SH-SY5Y (cell line): ENCODE results near the gene PHACTR1.

Experiments used
- GATA2 ChIP-seq: IDR thresholded peaks from 2 replicates; pipeline ENCODE4 v1.6.1; 2011; ENCODE audit warnings: mild to moderate bottlenecking, low read depth, low read length
- GATA3 ChIP-seq: IDR thresholded peaks from 2 replicates; pipeline ENCODE4 v1.6.1; 2011; ENCODE audit warnings: low read depth, mild to moderate bottlenecking, low read length, moderate library complexity

Gene PHACTR1

DNA sequence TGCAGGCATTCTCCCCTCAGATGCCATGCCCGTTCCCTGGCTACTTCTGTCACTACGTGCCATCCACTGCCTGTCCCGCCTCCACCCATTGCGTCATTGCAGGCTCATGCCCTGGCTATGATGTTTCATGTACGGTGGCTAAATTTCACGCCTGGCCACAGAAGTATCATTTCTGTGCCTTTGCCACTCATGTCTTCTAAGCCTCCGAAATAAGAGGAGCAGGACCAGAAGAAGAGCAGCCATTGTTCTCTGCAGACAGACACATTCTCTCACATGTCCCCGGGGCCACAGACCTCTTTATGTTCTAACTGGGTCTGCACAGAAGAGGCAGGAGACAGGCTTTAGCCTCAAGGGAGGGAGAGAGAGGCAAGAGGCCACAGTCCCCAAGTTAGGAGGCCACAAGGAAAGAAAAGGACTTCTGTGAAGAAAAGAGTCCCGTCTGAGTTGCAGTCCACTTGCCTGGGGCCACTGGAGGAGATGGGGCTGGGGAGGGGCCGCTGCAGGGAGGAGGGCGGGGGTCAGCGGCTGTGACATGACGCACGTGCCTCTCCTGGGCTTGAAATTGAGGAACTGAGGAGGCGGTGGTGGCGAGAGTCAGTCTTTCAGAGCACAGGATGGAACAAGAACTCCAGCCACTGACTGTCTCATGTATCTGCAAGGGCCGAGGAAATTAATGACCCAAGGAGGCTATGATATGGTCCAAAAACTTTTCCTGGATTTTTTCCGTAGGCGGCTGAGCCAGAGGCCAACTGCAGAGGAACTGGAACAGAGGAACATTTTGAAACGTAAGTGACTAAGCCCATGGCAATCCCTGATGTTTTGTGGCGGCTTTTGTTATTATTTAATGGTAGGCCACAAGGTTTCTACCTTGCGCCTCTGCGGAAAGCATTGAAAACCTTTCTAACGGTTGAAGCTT, 555.8 kb downstream of the PHACTR1 start:
- TF ChIP-seq GATA3 (no peak), GATA2 (no peak)

DNA sequence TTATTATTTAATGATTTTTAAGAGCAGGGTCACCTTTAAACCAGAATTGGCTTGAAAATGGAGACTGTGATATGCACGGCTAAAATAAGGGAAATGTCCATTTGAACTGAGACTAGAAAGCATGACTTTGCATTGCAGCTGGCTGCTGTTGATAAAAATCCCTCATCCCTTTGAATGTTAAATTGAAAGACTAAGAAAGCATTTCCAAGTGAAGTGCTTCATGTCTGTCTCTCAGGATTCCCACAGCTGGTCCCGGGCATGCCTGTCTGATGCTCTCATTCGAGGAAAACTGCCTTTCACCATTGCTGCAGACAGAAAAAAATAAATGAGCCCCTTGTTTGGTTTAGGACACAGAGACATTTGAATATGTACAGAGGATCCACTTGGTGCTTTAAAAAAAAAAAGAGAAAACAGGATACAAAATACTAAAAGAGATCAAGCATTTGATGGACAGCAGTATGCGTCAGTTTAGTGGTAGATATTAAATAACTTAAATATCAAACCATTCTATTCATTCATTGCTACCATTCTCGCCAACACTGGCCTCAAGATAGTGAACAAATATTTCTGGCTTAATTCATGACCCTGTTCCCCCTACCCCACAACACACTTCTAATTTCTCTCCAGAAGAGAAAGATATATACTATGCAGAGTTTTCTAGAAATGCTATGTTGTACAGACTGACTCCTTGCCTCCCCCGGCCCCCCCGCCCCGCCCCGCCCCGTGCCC, 556.8 kb downstream of the PHACTR1 start:
- TF ChIP-seq GATA3 (no peak), GATA2 (no peak)

DNA sequence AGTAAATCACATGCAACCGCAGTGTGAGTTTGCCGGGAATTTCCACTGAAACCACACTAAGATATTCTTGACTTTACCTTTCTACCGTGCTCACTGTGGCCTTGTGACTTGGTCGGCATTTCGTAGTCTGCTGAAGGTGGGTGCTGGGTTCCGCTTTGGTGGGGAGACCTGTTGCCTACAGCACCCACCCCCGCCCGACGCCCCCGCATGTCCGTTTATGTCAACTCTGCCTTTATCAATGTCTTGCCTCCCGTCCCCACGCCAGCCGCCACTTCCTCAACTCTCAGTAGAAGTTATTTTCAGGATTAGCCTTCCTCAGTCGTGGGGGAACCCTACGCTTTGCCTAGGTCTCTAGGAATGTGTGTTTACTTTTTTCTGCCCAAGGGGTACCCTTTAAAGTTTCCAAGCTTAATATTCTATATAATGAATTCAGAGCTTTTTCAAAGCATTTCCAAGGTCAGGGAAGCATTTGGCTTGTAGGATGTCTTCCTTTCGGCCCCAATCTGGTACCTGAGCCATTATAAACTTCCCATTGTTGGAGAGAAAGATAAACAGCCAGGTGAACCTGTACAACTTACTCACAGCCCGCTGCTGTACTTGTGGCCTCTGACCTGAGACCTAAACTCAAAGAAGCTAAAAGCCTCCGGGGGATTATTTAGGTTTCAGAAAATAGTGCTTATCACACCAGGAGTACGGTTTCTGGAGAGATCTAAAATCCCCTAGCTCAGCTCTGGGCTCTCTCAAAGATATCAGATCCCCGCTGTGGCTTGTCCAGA, 557.6 kb downstream of the PHACTR1 start:
- TF ChIP-seq GATA2 (no peak), GATA3 (no peak)

DNA sequence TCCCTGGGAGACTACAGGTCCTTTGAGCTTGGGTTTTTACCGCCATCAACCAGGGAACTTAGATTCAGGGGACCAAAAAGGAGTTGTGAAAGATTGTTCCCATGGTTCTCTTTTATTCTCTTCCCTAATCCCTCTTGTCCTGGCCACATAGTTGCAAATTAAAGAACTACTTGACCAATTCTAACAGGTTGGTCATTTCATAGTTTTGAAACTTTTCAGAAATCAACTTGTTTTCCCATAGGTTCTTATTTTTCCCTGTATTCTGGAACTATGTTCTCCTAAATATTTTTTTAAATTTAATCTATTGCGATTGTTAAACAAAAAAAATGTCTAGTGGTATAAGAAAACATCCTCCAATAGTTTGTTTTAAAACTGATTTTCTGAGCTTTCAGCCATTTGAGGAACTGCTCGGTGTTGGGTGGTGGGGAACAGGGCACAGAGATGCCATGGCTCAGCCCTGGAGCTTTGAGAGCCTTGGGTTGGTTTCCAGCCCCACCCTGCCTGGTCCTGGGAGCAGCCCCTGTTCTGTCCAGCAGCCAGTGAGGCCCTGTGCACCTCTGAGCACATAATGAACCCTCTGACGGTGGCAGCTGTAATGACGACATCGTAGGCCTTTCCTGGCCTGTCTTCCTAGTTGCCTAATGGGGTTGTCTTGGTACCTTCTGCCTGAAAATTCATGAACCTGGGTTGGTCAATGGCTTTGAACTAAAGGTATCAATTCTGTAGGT, 558.3 kb downstream of the PHACTR1 start:
- no peak for TF ChIP-seq GATA3
- no peak for TF ChIP-seq GATA2

DNA sequence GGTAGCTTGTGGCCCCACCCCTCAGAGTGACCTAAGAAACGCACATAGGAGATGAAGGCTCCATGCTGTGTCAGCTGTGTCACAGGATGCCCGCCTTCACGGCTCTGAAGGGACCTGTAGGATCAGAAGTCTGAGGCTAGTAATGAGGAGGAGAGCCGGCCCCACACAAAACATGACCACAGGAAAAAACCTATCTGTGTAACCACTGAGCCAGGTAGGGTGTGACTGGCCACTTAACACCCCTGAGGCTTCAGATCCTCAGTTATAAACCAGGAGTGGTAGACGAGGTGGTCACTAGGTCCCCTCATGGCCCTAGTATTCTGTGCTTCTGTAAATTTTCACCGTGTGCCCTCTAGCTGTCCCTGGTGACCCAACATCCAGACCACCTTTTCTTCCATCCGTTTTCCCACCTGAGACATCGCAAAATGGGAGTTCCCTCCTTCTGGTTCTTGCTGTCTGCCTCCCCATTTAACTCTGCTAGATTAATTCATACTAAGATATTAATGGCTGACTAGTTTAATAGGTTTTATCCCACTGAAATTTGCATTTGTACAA, 558.9 kb downstream of the PHACTR1 start:
- no peak for TF ChIP-seq GATA3
- no peak for TF ChIP-seq GATA2

DNA sequence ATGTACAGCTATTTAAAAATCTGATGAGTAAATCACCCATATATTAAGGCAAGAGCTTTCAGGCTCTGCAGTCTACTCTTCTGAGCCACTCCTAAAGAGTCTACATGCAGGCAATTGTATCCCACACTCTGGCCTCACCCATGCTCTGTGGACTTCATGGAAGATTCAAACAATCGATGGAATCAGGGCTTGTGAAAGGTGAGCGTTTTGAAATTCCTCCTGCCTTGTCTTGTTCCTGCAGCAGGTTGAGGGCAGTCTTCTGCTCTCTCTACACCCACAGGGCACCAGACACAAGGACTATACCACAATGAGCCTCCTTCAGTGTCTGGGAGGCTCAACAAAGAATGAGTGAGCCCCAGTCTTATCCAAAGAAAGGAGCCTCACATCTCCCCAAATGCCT, 560.7 kb downstream of the PHACTR1 start:
- TF ChIP-seq GATA2 (no peak), GATA3 (no peak)

DNA sequence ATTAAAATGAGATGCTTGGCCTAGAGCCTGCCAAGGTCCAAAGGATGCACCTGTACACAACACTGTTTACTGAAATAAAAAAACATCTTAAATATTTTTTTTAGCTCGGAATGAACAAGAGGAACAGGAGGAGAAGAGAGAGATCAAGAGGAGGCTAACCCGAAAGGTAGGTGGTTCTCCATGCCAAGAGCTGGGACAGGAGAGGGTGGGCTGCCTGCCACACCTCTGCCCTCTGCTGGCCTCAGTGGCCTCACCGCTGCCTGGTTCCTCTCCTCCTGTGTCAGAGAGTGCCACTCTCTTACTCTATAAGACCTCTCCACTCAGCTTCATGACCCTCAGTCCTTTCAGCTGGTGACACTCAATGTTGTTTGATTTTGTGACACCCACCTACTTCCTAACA, 561.6 kb downstream of the PHACTR1 start:
- no peak for TF ChIP-seq GATA3
- no peak for TF ChIP-seq GATA2

DNA sequence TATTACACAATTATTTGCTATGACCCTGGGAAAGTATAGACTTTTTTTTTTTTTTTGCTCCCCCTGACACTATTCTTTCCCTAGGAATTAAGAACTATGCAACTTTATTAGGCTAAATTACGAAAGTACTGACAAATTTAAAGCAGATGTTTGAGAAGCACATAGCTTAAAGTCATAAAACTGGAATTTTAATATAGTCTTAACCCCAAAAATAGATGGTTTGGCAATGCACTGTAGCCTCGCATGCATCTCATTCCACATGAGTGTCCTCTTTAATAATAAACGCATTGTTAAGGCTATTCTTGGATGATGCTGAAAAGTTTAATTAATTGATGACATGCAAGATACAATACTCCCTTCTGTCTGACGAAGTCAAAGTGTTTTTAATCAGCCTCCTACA, 562.4 kb downstream of the PHACTR1 start:
- TF ChIP-seq GATA2 (no peak), GATA3 (no peak)

DNA sequence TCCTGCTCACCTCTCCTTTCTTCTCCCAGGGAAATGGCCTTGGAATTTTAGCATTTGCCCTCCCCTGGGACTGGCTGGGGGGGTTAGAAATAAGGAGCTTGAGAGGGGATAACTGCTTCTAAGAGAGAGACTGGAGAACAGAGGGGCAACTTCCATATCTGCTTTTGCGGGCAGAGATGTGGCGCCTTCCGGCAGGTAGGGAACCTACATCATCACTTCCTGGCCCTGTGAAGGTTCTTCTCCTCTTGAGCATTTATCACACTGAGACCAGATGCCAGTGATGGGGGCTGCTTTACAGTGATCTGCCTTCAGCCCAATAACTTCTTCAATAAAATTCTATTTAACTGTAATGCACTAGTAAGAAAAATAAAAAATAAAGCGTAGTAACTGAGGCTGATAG, 563.7 kb downstream of the PHACTR1 start:
- TF ChIP-seq GATA2, result no peak
- no peak for TF ChIP-seq GATA3

DNA sequence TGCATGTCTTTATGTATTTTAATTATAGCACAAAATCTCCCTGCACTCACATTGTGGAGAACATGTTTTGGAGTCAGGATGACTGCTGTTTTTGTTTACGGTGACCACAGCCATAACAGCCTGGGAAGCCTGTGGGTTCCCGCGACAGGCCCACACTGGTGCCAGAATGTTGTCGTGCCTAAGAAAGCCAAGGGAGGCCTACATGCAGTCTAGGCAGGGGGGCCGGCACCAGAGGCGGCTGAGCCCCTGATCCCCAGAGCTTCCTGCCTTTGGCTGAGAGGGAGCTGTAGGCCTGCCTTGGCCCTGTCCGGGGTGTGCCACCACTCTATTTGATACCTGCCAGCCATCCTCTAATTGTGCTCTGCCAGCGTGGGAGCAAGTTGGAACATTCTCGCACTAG, 565.1 kb downstream of the PHACTR1 start:
- TF ChIP-seq GATA3 (no peak), GATA2 (no peak)

DNA sequence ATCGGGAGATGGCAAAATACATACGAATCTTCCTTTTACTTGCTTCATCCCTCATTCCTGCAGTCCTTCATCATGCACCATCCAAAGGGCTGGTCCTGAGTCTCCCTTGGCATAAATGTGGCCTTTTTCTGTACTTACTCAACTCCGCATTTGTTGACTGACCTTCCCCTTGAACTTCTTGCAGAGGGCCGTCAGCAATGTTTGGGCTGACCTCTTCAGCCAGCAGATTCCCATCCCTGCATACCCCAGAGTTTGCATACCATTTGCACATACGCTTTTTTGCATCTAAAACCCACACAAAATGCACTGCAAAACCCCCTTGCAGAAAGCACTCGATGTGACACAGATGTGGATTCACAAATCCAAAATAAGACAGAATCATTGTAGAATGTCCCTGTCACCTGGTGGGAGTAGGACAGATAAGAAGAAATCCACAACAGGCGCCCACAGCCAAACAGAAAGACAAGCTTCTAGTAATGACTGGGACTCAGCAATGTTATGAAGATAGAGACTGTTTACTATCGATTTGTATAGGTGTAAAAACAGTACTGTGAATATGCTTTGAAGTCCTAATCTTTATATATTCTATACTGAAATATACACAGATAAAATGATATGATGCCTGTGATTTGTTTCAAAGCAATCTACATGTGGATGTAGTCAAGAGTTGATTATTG, 566.0 kb downstream of the PHACTR1 start:
- no peak for TF ChIP-seq GATA3
- no peak for TF ChIP-seq GATA2

DNA sequence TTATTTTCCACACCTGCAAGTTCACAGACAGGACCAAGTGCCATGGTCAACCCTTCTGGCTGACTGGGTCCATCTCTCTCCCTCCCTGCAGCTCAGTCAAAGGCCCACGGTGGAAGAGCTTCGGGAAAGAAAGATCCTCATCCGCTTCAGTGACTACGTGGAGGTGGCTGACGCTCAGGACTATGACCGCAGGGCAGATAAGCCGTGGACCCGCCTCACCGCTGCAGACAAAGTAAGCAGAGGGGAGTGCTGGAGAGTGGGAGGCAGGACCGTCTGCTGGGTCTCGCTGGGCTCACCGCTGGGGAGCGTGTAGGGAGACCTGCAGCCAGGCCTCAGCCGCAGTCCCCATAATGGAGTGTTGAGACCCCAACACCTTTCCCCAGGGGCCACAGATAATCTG, 566.8 kb downstream of the PHACTR1 start:
- TF ChIP-seq GATA2 (no peak), GATA3 (no peak)

DNA sequence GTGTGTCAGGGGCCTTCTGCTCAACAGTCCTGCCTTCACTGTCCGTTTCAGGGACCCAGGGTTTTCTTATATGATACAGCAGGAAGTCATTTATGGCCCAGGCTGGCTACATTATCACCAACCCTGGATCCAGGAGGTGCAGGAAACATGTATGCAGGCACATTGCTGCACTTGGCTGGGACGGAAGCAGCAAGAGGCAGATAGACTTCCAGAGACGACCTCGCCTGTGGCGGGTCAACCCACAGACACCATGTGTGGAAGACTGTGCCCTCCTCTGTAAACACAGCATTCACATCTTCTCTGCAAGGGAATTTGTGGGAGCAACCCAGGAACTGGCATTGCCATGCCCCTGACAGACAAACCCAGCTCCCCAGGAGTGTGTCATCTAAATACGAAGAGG, 568.1 kb downstream of the PHACTR1 start:
- TF ChIP-seq GATA3, result no peak
- TF ChIP-seq GATA2, result no peak

DNA sequence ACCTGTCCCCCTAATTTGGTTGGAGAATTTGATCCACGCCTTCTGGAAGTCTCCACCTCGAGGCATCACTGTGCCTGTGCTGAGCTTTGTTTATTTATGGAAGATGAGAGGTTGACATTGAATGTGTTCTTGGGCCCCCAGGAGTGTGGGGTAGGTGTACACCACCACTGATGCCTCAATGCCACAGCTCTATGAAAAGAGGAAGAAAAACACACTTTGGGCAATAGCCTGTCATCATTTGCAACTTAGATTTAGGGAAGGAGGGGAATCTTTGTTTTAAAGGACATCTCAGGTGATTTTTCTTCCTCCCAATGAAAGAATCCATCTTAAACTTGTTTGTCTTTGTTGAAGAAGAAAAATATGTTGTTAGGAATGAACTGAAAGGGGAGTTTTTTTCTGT, 569.1 kb downstream of the PHACTR1 start:
- TF ChIP-seq GATA3 (no peak), GATA2 (no peak)
